NCI-H748 (cell line): ENCODE results near the gene CCDC30.
"Not testable (repeated sequence)": the region's sequence is repeated elsewhere in the genome, so short reads cannot be mapped to it uniquely, and the experiment has no call there.

Experiments used
- DNase-seq: peaks from one replicate; lab custom pipeline; 2025; ENCODE audit not compliant: unreplicated experiment; lab: John Stamatoyannopoulos, UW

The CCDC30 gene

DNA sequence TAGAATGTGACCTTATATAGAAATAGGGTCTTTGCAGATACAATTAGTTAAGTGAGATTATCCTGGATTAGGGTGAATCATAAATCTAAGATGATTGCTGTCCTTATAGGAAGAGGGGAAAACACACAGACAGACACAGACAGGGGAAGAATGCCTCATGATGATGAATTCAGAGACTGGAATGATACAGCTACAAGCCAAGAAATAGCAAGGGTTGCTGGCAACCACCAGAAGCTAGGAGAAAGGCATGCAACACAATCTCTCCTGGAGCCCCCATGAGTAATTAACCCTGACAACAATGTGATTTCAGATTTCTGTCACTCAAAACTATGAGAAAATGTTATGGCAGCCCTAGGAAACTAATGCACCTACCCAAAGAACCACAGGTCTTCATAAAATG, 176.0 kb downstream of the CCDC30 start:
- no peak for DNase-seq

DNA sequence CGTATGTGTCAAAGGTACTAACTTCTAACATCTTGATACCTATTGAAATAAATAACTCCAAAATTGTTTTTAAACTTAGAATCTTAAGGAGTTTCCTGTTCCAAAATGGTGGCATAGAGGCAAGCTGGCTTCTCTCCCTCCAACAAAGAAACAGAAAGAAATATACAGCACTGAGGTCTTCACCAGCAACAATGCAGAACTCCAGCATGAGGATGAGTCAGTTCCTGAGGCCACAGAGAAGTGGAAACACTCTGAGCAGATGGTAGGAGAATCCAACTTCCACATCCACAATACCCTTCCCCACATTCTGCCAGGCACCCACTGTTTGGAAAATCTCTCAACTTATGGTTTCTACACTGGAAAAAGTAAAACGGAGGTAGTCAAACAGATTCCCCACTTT, 183.0 kb downstream of the CCDC30 start:
- no peak for DNase-seq

DNA sequence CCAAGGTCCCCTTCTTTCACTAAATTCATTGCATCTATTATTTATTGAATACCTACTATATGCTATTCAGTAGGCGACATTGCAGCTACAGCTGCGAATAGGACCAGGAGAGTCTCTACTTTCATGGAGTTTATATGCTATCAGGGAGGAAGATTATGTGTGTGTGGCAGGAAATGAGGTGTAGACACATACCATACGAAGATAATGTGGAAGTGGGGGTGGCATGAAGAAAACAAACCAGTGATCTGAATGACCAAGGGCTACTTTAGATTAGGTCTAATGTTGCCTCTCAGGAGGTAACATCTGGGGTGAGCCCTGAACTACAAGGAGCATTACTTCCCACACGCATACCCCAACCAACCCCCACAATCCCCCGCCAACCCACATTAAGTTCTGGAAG, 194.1 kb downstream of the CCDC30 start:
- peak; percentile 82 for DNase-seq

DNA sequence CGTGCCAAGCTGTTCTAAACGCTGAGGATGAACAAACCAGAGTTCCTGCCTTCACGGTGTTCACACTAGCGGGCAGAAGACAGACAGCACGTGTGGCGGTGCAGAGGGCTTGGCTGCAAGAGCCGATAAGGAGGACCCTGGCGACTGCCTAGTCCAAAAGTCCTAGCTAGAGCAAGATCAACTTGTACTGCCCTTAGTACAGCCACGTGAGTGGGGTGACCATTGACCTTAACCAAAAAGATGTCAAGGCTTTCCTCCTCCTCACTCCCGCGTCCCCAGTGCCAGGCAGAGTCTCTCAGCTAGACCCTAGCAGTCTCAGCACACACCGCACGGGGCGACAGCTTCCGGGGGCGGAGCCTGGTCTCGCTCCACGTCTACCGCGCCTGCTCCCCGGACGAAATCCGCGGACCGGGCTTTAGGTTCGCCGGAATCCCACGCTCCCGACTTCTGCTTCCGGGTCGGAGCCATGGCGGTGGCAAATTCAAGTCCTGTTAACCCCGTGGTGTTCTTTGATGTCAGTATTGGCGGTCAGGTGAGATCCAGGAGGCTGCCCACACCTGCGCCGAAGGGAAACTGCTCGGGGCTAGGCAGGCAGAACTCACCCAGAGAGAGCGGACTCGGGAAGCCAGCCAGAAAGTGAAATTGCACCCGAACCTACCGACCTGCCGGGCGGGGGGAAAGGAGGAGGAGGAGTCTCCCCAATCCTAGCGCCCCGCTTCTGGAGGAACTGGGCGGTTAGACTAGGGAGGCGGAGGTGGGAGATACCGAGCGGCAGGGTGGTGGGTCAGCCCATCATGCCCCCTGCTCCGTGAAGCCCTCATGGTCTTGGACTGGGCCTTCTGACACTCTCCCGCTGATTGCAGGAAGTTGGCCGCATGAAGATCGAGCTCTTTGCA, 195.1 kb downstream of the CCDC30 start, which contains the start of gene PPIH:
TSS of gene PPIH (plus strand) at position 443 of the 896 bp plus-strand sequence. CDS start at position 467, 24 bp downstream.
- peak; percentile 100 for DNase-seq

DNA sequence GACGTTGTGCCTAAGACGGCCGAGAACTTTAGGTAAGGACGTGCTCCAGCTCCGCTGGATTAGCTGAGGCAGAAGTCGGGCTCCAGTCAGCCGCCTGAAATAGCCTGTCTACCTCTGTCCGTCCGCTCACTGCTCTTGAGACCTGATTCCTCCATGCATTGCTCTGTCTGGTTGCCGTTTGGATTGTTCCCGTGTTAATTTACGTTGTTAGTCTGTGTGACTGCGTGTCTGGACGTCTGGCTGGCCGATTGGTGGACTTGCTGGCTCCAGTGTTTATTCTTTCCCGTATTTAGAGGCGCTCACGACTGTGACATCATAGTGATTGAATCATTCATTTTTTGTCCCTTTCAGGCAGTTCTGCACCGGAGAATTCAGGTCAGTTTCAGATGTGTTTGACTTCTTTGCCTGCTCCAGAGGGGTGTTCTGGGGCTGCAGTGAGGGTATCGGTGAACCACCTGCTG, 195.8 kb downstream of the CCDC30 start:
- DNase-seq, result peak; percentile 88

DNA sequence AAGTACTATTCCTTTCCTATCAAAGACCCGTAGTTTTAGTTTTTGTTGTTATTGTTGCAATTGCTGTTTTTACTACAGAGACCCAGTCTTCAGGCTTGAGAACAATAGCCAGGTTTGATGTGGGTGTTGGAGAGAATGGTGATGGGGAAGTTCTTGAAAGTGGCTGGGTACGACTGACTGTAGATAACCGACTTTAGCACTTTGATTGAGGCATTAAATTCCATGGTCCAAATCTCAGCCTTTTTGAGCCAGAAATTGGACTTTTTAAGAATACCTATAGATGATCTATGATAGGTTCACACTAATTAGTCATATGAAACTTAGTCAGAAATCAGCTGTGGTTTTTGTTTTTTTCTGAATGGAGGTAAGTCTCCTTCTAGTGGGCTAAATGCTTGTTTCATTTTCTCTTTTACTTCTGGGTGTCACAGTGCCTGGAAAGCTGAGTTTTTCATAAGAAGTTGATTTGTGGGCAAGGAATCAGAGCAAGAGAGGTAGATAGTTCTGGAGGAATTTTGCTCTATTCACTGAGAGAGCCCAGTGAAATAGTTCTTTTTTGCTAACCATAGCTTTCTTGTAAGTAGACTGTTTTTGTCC, 197.9 kb downstream of the CCDC30 start:
- no peak for DNase-seq

DNA sequence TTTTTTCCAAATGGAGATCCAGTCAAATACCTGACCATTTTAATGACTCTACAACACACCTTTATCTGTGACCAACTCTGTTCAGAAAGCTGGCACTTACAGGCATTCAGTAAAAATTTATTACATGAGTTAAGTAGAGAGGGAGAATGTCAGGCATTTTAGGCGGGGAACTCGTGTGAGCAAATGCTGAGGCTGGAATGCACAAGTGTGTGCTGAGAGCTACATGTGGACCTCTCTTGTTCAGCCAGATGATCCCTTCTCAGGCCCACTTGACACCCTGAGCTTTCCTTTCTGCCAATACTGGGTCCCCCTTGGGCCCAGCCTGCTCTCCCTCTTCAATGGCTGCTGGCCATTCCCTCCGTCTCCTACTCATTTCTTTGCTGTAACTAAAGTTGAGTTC, 206.8 kb downstream of the CCDC30 start:
- no peak for DNase-seq

DNA sequence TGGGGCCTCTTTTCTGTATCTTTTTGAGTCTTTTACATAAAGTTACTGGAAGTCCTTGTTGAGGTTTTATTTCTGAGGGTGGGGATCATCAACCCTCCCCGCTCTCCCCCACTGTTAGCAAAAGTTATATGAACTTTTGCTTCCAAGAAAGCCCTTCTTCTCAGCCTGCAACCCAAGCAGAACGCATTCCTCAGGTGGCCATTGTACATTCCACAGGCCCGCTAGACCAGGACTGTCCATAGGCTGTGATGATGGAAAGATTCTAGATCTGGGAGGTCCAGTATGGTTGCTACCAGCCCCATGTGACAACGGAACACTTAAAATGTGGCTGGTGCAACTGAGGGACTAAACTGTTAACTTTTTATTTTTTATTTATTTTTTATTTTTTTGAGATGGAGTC, 207.3 kb downstream of the CCDC30 start:
- no peak for DNase-seq

DNA sequence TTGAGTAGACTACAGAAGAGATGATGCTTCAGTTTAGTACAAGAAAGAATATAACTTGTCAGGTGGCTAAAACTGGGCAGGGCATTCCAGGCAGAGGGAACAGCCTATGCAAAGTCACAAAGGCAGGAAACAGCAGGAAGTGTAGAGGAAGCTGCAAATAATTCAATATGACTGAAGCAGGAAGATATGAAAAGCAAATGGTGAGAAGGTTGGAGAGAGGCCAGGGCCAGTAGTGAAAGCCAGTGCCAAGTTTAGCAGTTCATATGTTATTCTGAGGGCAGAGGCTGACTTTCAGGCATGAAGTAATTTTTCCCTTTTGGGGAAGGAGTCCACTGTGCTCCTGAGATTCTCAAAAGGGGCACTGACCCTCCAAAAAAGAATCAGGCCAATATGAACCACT, 211.1 kb downstream of the CCDC30 start:
- DNase-seq, result no peak

DNA sequence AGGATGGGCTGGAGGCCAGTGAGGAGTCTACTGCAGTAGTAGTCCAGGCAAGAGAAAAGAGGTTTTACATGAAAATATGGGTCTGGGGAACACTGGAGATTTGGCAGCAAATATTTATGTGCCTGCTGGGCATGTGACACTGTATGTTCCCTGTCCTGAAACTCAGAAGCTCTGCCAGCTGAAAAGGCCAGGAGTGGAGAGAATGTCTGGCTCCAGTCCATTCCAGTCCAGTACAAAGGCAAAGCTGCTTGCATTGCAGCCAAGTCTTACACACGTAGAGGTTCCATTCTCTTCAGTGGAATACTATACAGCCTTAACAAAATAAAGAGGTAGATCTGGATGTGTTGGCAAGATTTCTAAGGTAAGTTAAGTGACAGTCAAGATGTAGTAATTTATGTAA, 211.6 kb downstream of the CCDC30 start:
- DNase-seq, result no peak

DNA sequence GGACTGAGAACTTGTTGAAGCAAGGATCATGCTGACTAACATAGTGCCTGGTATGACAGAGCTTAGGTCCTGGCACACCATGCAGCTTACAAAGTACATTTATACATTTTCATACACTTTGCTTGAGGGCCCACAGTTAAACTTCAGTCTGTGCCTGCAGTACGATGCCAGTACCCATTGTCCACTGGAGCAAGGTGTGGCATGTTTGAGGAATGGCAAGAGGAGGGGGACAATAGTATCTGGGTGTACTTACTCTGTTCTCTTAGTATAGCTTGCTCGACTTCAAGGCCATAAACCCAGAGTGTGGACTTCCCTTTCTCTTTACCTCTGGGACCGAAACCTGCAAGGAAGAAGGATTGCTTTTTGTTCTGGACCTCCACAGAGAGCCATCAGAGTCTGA, 212.4 kb downstream of the CCDC30 start:
- no peak for DNase-seq

DNA sequence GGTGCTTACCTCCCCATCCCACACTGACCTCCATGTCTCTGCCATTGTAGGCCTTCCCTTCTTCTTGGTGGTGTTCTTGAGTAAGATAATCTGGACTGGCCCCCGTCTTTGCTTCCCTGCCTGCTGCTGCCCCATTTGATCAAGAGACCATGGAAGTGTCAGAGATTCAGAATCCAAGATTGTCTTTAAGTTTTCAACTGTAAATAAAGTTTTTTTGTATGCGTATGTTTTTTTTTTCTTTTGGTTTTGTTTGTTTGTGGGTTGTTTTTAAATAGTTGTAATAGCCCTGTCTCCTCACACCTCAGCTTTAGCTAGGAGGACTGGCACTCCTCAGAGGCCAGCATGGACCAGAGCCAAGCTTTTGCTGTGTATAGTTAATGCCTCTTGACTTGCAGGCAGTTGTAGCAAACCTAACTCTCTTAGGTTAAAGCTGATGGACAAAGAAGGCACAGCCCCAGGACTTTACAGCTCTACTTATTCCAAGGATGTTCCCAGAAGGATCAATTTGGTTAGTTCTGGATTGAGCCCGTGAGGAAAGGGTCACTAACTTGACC, 213.5 kb downstream of the CCDC30 start:
- DNase-seq, result no peak

DNA sequence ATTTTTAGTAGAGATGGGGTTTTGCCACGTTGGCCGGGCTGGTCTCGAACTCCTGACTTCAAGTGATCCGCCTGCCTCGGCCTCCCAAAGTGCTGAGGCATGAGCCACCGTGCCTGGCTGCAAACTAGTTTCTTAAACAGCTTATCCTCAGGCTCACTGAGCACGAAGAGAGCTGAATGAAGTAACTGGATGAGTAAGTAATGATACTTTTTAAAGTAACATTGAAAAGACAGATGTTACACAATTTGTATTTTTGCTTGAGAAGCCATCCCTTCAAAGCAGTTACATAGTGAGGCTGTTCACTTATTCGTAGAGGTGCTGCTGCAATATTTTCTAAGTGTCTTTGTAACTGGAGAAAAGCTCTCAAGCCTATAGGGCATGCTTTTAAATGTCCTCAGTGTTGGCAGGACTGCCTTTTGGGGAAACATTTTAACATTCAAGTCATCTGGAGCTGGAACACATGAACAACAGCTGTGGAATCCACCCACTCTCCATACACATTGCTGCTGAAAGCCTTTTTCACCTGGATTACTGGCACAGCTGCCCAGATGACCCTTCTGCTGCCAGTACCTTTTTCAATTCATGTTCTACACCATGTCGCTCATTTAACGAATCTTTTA, 216.4 kb downstream of the CCDC30 start:
- DNase-seq, result no peak

DNA sequence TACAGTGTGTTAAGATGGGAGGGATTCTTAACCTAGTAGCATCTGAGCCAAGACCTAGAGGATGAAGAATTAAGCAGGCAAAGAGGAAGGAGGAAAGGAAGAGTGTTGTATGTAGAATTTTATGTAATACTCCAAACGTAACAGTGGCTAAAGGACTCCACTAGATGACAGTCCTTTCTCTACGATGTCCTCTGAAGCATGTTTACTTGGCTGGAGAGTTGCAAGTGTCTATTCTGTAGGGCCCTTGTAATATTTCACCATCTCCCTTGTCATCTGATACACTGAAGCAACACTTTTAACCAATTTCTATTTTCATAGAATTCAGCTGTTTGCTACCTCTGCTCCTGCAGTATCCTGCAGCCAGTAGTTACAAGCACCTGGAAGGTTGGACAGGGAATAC, 217.0 kb downstream of the CCDC30 start:
- no peak for DNase-seq

DNA sequence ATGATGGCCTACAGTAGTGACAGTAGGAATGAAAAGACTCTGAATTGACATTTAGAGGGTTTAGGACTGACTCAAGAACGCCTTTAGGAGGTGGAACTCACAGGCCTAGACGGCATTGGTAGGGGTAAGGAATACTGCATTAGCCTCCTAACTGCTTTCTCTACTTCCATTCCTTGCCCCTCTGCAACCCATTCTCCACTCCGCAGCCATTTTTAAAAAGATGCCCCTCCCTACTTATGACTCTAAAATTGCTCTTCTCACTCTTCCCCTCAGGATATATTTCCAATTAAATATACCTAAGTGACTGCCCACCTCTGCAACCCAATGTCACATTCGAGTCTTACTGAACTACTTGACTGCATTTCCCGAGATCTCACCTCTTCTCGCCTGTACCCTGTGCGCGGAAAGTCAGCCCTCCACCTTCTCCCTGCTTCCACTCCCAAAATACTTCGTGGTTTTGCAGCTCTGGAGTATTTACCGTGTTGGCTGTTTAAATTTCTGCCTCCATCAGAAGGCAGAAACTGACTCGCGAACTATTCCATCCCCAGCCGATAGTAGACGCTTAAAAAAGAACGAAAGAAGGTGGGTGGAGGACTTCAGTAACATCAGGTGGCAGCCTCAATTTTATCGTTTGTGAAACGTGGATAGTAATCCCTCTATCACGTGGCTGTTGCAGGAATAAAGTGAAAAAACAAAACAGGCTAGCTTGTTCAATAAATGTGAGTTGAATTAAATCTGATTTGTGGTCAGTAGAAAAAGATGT, 218.0 kb downstream of the CCDC30 start:
- peak; percentile 85 for DNase-seq

DNA sequence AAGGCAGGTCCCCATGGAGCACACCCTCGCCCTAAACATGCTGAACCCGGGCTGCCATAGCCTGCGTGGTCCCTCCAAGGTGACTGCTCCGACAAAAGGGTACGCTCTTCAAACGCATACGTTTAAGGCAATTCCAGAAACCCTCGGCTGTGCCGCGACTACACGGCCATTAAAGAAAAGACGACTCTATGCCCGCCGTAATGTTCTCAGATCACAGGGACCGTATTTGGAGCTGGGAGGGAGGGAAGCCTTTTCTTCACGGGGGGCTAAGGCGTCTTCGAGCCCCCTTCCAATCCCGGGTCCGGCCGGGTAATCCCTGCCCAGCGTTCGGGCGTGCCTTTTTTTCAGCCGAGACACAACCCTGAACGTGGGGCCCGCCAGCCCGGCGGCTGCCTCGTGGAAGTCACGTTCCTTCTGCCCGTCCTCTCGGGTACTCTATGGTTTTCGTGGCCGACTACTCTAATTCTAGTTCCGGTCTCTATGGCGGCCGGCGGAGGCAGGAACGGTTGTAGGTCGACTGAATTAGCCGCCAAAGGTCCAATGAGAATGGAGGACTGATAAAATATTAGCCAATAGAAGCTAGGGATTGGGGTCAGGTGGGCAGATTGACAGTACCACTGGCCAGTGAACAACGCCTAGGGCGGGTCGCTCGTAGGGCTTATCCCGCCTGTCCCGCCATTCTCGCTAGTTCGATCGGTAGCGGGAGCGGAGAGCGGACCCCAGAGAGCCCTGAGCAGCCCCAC, 218.8 kb downstream of the CCDC30 start, which contains the start of gene YBX1:
TSS of gene YBX1 (plus strand) at position 678 of the 743 bp plus-strand sequence. CDS start 148 bp downstream, outside the sequence.
- peak; percentile 100 for DNase-seq

DNA sequence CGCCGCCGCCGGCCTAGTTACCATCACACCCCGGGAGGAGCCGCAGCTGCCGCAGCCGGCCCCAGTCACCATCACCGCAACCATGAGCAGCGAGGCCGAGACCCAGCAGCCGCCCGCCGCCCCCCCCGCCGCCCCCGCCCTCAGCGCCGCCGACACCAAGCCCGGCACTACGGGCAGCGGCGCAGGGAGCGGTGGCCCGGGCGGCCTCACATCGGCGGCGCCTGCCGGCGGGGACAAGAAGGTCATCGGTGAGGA, 219.3 kb downstream of the CCDC30 start:
- DNase-seq, result not testable (repeated sequence)

DNA sequence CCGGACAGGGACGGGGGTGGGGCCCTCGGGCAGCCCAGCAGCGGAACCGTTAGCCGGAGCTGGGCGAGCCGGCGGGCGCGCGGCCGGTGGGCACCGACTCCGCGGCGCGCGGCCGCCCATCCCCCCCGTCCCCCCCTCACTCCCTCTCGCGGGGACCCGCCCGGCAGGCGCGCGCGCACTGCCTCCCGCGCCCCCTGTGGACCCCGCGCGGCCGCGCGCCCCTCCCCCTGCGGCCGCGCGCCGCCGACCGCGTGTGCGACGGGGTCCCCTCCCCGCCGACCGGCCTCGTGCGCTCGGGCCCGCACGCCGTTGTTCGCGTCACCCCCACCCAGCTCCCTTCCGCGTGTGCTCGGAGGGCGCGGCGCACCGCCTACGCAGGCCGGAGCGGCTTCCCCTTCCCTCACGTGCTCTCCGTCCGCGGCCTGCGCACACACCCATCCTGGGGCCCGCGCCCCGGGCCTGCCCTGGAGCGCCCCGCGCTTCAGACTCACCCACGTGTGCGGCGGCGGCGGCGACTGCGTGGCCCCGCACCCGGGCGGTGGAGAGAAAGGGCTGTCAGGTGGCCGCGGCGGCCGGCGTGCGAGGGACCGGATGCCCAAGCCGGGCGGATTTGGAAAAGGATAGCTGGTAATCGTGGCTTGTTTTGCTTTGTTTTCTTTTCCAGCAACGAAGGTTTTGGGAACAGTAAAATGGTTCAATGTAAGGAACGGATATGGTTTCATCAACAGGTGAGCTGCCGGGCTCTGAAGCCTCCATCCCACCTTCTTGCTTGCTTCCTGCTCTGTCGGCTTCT, 219.8 kb downstream of the CCDC30 start:
- DNase-seq, result peak; percentile 98

DNA sequence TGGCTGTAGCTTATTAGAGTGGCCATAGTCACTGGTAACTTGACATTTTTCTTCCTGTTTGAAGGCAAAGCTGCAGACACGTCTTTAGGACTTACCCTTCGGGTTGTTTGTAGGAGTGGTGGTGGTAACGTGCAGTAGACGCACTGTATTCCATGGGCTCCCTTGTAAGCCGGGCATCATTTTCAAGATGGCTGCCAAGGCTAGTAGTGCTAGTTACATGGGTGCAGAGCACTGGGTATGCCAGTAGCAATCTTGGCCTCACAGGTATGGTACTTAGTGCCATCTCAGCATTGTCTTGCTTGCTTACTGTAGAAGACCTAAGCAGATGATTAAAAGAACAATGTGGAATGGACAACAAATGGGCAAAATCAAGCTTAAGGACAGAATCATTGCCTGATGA, 221.1 kb downstream of the CCDC30 start:
- peak; percentile 85 for DNase-seq

DNA sequence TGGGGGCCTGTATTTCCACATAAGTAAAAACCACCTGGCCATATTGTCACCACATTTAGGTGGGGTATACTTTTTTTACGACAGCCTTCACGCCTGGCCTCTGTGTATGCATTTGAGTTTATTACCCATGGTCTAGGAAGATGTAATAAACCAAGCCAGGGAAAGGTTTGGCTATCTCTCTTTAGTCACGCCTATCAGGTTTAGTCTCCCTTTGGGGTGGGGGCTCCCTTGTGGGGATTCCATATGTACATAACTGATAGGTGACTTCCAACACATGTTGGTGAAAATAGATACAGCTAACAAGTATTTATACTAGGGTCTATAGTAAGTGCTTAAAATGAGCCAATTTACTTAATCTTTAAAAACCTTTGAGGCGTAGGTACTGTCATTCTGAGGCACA, 223.3 kb downstream of the CCDC30 start:
- DNase-seq, result no peak
